OCI-LY7 (cell line): ENCODE data around the gene KCND3. TPM values are rescaled to one million over a fixed set of nuclear protein-coding genes. Genes with fewer than 3 reads are reported as not detected.

Experiments
- BruUV-seq: library from RNA; stranded (reverse); fragments of 400-500 nt; replicated peaks from 2 replicates; lab custom pipeline; 2021; lab: Mats Ljungman, UMichigan
- CTCF ChIA-PET: fragments of 300-600 bp; sonication (Branson Sonifier 250); formaldehyde crosslinking; loops from one replicate; lab custom pipeline; 2022; ENCODE audit warnings: antibody characterized with exemption; ENCODE audit not compliant: unreplicated experiment; lab: Charles Lee
- POLR2A ChIA-PET: fragments of 300-600 bp; sonication (Branson Sonifier 250); formaldehyde crosslinking; loops from one replicate; lab custom pipeline; 2022; ENCODE audit warnings: antibody characterized with exemption; lab: Charles Lee
- DNase-seq: peaks from one replicate; pipeline ENCODE4 v3.0.0-alpha.2; 2015; ENCODE audit warnings: low spot score
- H2AFZ ChIP-seq: fragments of 200-600 bp; sonication (generic), shearing (Covaris generic); 2 replicates; pipeline ENCODE4 v1.6.1; 2014; ENCODE audit warnings: mild to moderate bottlenecking, antibody characterized with exemption, low read length, moderate library complexity
- H3K27ac ChIP-seq: fragments of 200-600 bp; sonication (generic); 2 replicates; pipeline ENCODE4 v1.5.1; 2014; ENCODE audit warnings: mixed run types, low read depth, mild to moderate bottlenecking, moderate library complexity, low read length, inconsistent platforms; ENCODE audit not compliant: poor library complexity, severe bottlenecking
- H3K36me3 ChIP-seq: fragments of 200-600 bp; sonication (generic); 2 replicates; pipeline ENCODE4 v1.6.1; 2014; ENCODE audit warnings: mild to moderate bottlenecking, antibody characterized with exemption, low read length, moderate library complexity, mixed read lengths; ENCODE audit not compliant: insufficient read depth
- H3K4me1 ChIP-seq: fragments of 200-600 bp; sonication (generic); 2 replicates; pipeline ENCODE4 v1.5.1; 2014; ENCODE audit warnings: mild to moderate bottlenecking, low read length; ENCODE audit not compliant: insufficient read depth, poor library complexity, severe bottlenecking
- H3K4me2 ChIP-seq: fragments of 200-600 bp; sonication (generic); 2 replicates; pipeline ENCODE4 v1.6.1; 2014; ENCODE audit warnings: mild to moderate bottlenecking, low read length
- H3K4me3 ChIP-seq: fragments of 200-600 bp; sonication (generic); 2 replicates; pipeline ENCODE4 v1.5.1; 2014; ENCODE audit warnings: mild to moderate bottlenecking, low read depth, low read length; ENCODE audit not compliant: poor library complexity, severe bottlenecking
- H3K79me2 ChIP-seq: fragments of 200-600 bp; sonication (generic); 2 replicates; pipeline ENCODE4 v1.6.1; 2016; ENCODE audit warnings: low read depth, mild to moderate bottlenecking, low read length, moderate library complexity, mixed read lengths; ENCODE audit not compliant: insufficient read depth
- H3K9me2 ChIP-seq: fragments of 200-600 bp; sonication (generic); 2 replicates; pipeline ENCODE4 v1.6.1; 2016; ENCODE audit warnings: mild to moderate bottlenecking, low read length, mixed read lengths; ENCODE audit not compliant: insufficient read depth
- H3K9me3 ChIP-seq: fragments of 200-600 bp; sonication (generic); 2 replicates; pipeline ENCODE4 v1.6.1; 2014; ENCODE audit warnings: mild to moderate bottlenecking, mixed run types, low read length, mixed read lengths
- H4K20me1 ChIP-seq: fragments of 200-600 bp; sonication (generic); 2 replicates; pipeline ENCODE4 v1.6.1; 2014; ENCODE audit warnings: mild to moderate bottlenecking, antibody characterized with exemption, low read length, moderate library complexity, mixed read lengths; ENCODE audit not compliant: insufficient read depth
- EZH2phosphoT487 ChIP-seq: fragments of 200-600 bp; sonication (generic); IDR thresholded peaks from 2 replicates; pipeline ENCODE4 v1.6.1; 2018; ENCODE audit warnings: low read depth, borderline replicate concordance, mild to moderate bottlenecking, mixed run types, antibody characterized with exemption, low read length, moderate library complexity, mixed read lengths
- intact Hi-C: fragments of 100-400 bp; cut with micrococcal nuclease; formaldehyde crosslinking; loops from one replicate; pipeline ENCODE4 v1.10.0; 2022; ENCODE audit not compliant: unreplicated experiment
- total RNA-seq, 2 experiments: library from RNA; depleted of rRNA in 1 of 2; stranded (reverse); fragments of >200 nt in 1 of 2; shearing (Covaris generic) in 1 of 2; gene quantifications; 2 replicates each; pipeline ENCODE4 v1.2.3, GENCODE V29; 2014 to 2022
- TF ChIP-seq, protein P1 (sequence below): fragments of 200-600 bp; sonication (generic); conservative IDR thresholded peaks from 2 replicates; pipeline ENCODE4 v1.5.1; 2014; ENCODE audit warnings: mild to moderate bottlenecking, antibody characterized with exemption, low read length, moderate library complexity, mixed read lengths

Gene KCND3
- total RNA-seq, 2 experiments from 2014 or later = not detected

DNA sequence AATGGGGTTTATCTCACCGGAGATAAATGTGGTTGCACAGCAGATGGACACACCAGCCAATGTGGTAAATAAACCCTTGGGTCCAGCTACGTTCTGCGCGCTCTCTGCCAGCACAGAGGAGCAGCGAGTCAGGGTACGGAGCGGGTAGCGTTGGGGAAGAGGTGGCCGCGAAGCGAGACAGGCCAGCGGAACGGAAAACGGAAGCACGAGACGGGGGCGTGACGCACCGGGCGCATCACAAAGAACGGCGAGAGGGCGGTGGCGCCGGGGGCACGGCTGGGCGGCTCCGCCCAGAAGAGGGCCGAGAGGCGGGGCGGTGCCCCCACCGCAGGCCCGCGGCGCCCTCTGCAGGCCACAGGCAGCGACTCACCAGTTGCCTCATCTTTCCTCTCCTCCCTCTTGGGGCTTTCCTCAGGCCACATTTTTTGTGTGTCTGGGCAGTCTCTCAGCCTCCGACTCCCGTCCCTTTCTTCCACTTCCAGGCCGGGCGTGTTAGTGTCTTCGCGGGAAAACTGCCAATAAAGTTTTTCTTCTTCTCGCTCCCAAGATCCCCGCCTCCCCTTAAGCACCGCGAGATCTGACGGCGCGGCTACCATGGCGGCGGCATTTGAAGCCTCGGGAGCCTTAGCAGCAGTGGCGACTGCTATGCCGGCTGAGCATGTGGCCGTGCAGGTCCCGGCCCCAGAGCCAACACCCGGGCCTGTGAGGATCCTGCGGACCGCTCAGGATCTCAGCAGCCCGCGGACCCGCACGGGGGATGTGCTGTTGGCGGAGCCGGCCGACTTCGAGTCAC is 233.9 kb downstream of the KCND3 start, which contains the start of gene DDX20:
DDX20 (plus strand) TSS at position 571 of the 793 bp plus-strand sequence; CDS start at position 595, 24 bp downstream.
- H3K4me2 ChIP-seq = peak within 1 kb of the TSS; percentile 85
- intact Hi-C loops = loop anchor here (1.0 to 10.0 kb wide), 9 partner anchors 16 to 1121 kb away; partner anchors contain the start of gene INKA2
- H2AFZ ChIP-seq = peak within 1 kb of the TSS; percentile 59
- H3K4me3 ChIP-seq = peak within 1 kb of the TSS; percentile 83
- peaks cover 6% of the 10 kb centered on the region; the same call in 1 of the 2 replicates for H4K20me1 ChIP-seq
- DNase-seq = peak; percentile 95
- ChIA-PET POLR2A (interaction anchor here (0.6 to 4.3 kb wide), 11 partner anchors 12 to 307 kb away, joined by 3 to 18 read pairs (median 4); partner anchors contain the start of genes ADORA3, INKA2 and TMIGD3), CTCF (no interaction called here)
- H3K9me2 ChIP-seq = no peaks in the 10 kb centered on the region
- H3K27ac ChIP-seq = peak within 1 kb of the TSS; percentile 81
- no TSS peak for BruUV-seq
- TF ChIP-seq, protein P1, sequence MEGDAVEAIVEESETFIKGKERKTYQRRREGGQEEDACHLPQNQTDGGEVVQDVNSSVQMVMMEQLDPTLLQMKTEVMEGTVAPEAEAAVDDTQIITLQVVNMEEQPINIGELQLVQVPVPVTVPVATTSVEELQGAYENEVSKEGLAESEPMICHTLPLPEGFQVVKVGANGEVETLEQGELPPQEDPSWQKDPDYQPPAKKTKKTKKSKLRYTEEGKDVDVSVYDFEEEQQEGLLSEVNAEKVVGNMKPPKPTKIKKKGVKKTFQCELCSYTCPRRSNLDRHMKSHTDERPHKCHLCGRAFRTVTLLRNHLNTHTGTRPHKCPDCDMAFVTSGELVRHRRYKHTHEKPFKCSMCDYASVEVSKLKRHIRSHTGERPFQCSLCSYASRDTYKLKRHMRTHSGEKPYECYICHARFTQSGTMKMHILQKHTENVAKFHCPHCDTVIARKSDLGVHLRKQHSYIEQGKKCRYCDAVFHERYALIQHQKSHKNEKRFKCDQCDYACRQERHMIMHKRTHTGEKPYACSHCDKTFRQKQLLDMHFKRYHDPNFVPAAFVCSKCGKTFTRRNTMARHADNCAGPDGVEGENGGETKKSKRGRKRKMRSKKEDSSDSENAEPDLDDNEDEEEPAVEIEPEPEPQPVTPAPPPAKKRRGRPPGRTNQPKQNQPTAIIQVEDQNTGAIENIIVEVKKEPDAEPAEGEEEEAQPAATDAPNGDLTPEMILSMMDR = peak; percentile 94
- TF ChIP-seq EZH2phosphoT487 = no peak
- H3K9me3 ChIP-seq = no peaks in the 10 kb centered on the region
- peaks cover 59% of the 10 kb centered on the region for H3K4me1 ChIP-seq
- H3K79me2 ChIP-seq = peaks cover 58% of the 10 kb centered on the region
- H3K36me3 ChIP-seq = peaks cover 35% of the 10 kb centered on the region

DNA sequence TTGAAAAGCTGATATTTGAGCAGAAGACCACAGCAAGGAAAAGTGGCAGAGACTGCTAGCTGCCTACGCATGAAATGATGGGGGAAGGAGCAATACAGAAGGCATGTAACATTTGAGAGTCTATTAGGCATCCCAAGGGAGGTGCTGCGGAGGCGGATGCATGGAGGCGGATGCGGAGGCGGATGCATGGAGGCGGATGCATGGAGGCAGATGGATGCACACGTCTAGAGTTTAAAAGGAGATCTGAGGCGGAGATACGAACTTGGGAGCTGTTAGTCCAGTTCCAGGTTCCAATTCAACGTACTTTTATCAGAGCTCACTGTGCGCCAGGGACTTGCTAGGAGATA is 234.5 kb downstream of the KCND3 start:
- peaks cover 65% of the 10 kb centered on the region for H3K4me1 ChIP-seq
- peaks cover 55% of the 10 kb centered on the region for H3K79me2 ChIP-seq
- peaks cover 6% of the 10 kb centered on the region; the same call in 1 of the 2 replicates for H4K20me1 ChIP-seq
- TSS peak; percentile 81 for BruUV-seq
- intact Hi-C loops = loop anchor here (1.0 to 10.0 kb wide), 9 partner anchors 16 to 1120 kb away; partner anchors contain the start of gene INKA2
- H3K4me3 ChIP-seq = peak overlapping the region; percentile 83
- peaks cover 29% of the 10 kb centered on the region for H3K36me3 ChIP-seq
- H3K27ac ChIP-seq = peak overlapping the region; percentile 81
- H3K9me3 ChIP-seq = no peaks in the 10 kb centered on the region
- peak; percentile 78 for DNase-seq
- H3K9me2 ChIP-seq = no peaks in the 10 kb centered on the region
- CTCF ChIA-PET = interaction anchor here (0.6 to 0.8 kb wide), 3 partner anchors 17 to 869 kb away, joined by 3 read pairs; no protein-coding TSS in a partner anchor
- POLR2A ChIA-PET = interaction anchor here (0.6 to 4.3 kb wide), 10 partner anchors 13 to 306 kb away, joined by 3 to 18 read pairs (median 4); partner anchors contain the start of genes ADORA3, INKA2 and TMIGD3
- H2AFZ ChIP-seq = peak overlapping the region; percentile 59
- TF ChIP-seq, protein P1 = no peak
- no peak for TF ChIP-seq EZH2phosphoT487
- H3K4me2 ChIP-seq = peak overlapping the region; percentile 85
